ENCODE data around the gene BORCS5.

DNA sequence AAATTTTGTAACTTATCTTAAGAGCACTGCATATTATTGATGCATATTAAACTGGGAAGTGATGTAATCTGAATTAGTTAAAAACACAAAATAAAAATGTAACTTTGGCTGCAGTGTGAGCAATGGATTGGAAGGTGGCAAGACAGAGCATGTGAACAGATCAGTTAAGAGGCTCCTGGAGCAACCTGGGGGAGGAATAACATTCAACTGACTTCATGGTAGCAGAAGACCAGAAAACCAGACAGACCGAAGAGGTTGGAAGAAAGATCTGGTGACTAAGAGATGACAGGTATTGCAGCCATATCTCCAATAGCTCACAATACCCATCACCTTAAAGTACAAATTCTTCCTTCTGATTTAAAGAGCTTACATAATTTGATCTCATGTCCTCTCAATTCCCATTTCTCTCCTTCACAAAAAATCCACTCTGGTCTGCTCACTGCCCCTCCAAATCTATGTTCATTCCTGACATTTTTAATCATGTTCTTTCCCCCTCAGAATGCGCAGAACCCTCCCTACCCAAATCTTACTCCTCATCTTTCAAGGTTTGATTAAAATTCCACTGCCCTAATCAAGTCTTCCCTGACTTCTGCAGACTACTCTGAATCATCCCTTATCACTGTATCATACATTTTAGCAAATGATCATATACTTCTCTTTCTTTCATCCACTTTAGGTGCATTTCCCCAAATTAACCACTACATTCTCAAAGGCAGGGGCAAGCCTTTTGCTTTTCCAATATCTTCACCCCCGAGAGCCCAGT lies 154.3 kb downstream of the BORCS5 start:
- TF ChIP-seq EZH2 (IDR thresholded peaks at IDR 0.05; ENCODE audit: insufficient read depth, poor library complexity, severe bottlenecking) (no peak), EZH2phosphoT487 (IDR thresholded peaks at IDR 0.05; ENCODE audit: insufficient read depth, low read depth) (no peak)

Measured in GM23248 (cell line).